A673 (cell line): ENCODE results near the gene CLDN3. TPM values are rescaled to one million over a fixed set of nuclear protein-coding genes. Genes with fewer than 3 reads are reported as not detected.

Source experiments
- BruUV-seq: library from RNA; stranded (reverse); fragments of 400-500 nt; replicated peaks from 2 replicates; lab custom pipeline; 2021; lab: Mats Ljungman, UMichigan
- CTCF ChIA-PET: fragments of 300-600 bp; sonication (Branson Sonifier 250); formaldehyde crosslinking; loops from one replicate; lab custom pipeline; 2022; ENCODE audit warnings: antibody characterized with exemption; lab: Charles Lee
- POLR2A ChIA-PET: fragments of 300-600 bp; sonication (Branson Sonifier 250); formaldehyde crosslinking; loops from one replicate; lab custom pipeline; 2022; ENCODE audit warnings: antibody characterized with exemption; ENCODE audit not compliant: low non-redundant PET; lab: Charles Lee
- DNase-seq: peaks from one replicate; pipeline ENCODE4 v3.0.0-alpha.2; 2015; ENCODE audit warnings: low spot score
- H3K27ac ChIP-seq: fragments of 200-600 bp; sonication (generic); 2 replicates; pipeline ENCODE4 v1.5.1; 2016; ENCODE audit warnings: mixed run types, low read depth, mild to moderate bottlenecking, mixed read lengths, antibody characterized with exemption, low read length; ENCODE audit not compliant: poor library complexity, severe bottlenecking
- H3K27me3 ChIP-seq: fragments of 200-600 bp; sonication (generic); replicated peaks from 2 replicates; pipeline ENCODE4 v1.6.1; 2017; ENCODE audit warnings: mixed run types, low read depth, mild to moderate bottlenecking, mixed read lengths, antibody characterized with exemption, low read length; ENCODE audit not compliant: insufficient read depth, poor library complexity
- H3K36me3 ChIP-seq: fragments of 200-600 bp; sonication (generic); 2 replicates; pipeline ENCODE4 v1.6.1; 2016; ENCODE audit warnings: mixed run types, mild to moderate bottlenecking, mixed read lengths, antibody characterized with exemption, low read length; ENCODE audit not compliant: insufficient read depth, poor library complexity, severe bottlenecking
- H3K4me1 ChIP-seq: fragments of 200-600 bp; sonication (generic); 2 replicates; pipeline ENCODE4 v1.6.1; 2017; ENCODE audit warnings: mixed run types, mild to moderate bottlenecking, mixed read lengths, antibody characterized with exemption, low read length; ENCODE audit not compliant: insufficient read depth, poor library complexity, severe bottlenecking
- H3K4me3 ChIP-seq: fragments of 200-600 bp; sonication (generic); 2 replicates; pipeline ENCODE4 v1.5.1; 2016; ENCODE audit warnings: low read depth, mixed run types, mild to moderate bottlenecking, mixed read lengths, low read length; ENCODE audit not compliant: poor library complexity, severe bottlenecking
- H3K9me3 ChIP-seq: fragments of 200-600 bp; sonication (generic); 2 replicates; pipeline ENCODE4 v1.6.1; 2016; ENCODE audit warnings: mixed run types, low read depth, mild to moderate bottlenecking, mixed read lengths, antibody characterized with exemption, low read length; ENCODE audit not compliant: poor library complexity, severe bottlenecking
- EZH2 ChIP-seq: fragments of 200-600 bp; sonication (generic); IDR thresholded peaks from 2 replicates; pipeline ENCODE4 v1.6.1; 2017; ENCODE audit warnings: borderline replicate concordance, low read depth, mild to moderate bottlenecking, mixed read lengths, antibody characterized with exemption, low read length; ENCODE audit not compliant: poor library complexity, severe bottlenecking
- intact Hi-C: fragments of 100-400 bp; cut with micrococcal nuclease; formaldehyde crosslinking; loops from one replicate; pipeline ENCODE4 v1.10.0; 2022; ENCODE audit not compliant: unreplicated experiment
- total RNA-seq: library from RNA; stranded (reverse); gene quantifications from 2 replicates; pipeline ENCODE4 v1.2.3, GENCODE V29; 2021
- TF ChIP-seq, protein P1 (sequence below): fragments of 300-800, 200-600 bp; sonication (generic); conservative IDR thresholded peaks from 2 replicates; pipeline ENCODE4 v1.5.1; 2017; ENCODE audit warnings: low read depth, mild to moderate bottlenecking, antibody characterized with exemption, low read length, moderate library complexity, mixed read lengths

CLDN3 gene
- total RNA-seq, 1 experiment from 2014 or later, result not detected

DNA sequence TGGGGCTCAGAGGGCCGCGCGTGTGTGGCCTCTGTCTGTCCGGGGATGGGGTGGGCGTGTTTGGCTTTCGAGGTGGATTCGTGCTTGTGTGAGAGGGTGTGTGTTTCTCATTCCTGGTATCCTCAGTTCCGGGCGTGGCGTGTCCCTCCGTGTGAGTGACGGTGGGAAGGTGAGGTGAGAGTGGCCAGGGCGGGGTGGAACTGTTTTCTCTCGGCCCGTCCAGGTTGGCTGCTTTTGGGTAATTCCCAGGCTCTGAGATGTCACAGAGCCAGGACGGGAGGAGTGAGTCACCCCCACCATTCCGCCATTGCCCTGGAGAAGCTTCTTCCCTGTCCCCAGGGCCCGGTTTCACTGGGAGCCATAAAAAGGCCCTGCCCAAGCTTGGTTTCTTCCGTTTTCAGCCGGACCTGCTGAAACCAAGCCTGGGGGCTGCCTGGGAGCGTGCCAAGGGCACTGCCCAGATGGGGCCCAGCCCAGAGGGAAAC, 39.4 kb upstream of the CLDN3 start:
- TF ChIP-seq, protein P1, sequence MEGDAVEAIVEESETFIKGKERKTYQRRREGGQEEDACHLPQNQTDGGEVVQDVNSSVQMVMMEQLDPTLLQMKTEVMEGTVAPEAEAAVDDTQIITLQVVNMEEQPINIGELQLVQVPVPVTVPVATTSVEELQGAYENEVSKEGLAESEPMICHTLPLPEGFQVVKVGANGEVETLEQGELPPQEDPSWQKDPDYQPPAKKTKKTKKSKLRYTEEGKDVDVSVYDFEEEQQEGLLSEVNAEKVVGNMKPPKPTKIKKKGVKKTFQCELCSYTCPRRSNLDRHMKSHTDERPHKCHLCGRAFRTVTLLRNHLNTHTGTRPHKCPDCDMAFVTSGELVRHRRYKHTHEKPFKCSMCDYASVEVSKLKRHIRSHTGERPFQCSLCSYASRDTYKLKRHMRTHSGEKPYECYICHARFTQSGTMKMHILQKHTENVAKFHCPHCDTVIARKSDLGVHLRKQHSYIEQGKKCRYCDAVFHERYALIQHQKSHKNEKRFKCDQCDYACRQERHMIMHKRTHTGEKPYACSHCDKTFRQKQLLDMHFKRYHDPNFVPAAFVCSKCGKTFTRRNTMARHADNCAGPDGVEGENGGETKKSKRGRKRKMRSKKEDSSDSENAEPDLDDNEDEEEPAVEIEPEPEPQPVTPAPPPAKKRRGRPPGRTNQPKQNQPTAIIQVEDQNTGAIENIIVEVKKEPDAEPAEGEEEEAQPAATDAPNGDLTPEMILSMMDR, result no peak
- no peak for TF ChIP-seq EZH2
- ChIA-PET CTCF (interaction anchor here (0.6 kb wide), 1 partner anchor 596 kb away, joined by 5 read pairs; no protein-coding TSS in a partner anchor), POLR2A (no interaction called here)
- BruUV-seq, result no TSS peak
- H3K9me3 ChIP-seq, result no peaks in the 10 kb centered on the region
- no peak for DNase-seq
- H3K4me3 ChIP-seq, result no peak overlapping the region
- intact Hi-C loops, result no loop called here
- H3K27me3 ChIP-seq, result no peaks in the 10 kb centered on the region
- H3K4me1 ChIP-seq, result no peaks in the 10 kb centered on the region
- no peak overlapping the region for H3K27ac ChIP-seq
- H3K36me3 ChIP-seq, result no peaks in the 10 kb centered on the region

DNA sequence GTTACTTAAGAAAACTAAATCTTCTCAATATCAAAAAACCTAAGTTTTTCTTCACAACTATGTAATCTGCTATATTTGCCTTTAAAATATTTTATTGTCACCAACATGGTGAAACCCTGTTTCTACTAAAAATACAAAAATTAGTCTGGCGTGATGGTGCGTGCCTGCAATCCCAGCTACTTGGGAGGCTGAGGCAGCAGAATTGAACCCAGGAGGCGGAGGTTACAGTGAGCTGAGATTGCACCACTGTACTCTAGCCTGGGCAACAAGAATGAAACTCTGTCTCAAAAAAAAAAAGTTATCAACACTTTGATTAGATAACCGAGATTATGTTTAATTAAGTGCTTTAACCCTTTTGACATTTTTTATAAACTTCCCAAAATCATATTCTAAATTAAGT, 32.4 kb upstream of the CLDN3 start:
- POLR2A ChIA-PET, result no interaction called here
- Histone ChIP-seq H3K4me1 (no peaks in the 10 kb centered on the region), H3K27ac (no peak overlapping the region), H3K27me3 (no peaks in the 10 kb centered on the region), H3K36me3 (no peaks in the 10 kb centered on the region), H3K4me3 (no peak overlapping the region), H3K9me3 (no peaks in the 10 kb centered on the region)
- CTCF ChIA-PET, result no interaction called here
- intact Hi-C loops, result no loop called here
- DNase-seq, result no peak
- TF ChIP-seq, protein P1, result no peak
- TF ChIP-seq EZH2, result no peak
- BruUV-seq, result no TSS peak

DNA sequence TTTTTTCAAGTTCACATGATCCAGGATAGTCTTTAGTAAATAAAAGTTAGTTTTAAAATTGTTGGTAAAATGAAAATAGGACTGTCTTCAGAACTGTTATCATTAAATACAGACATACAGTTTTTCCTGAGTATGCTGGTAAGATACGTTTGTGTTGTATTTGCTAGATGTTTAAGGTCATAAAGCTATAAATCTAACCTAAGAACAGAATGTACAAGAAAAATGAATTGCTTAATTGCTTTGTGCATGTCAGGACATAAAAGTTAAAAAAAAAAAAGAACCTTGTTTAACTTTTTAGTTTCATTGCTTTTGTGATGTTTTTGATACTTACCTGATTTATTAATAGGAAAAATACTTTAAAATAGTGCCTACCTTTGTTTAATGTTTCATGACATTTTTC, 31.5 kb upstream of the CLDN3 start:
- intact Hi-C loops, result no loop called here
- TF ChIP-seq, protein P1, result no peak
- TF ChIP-seq EZH2, result no peak

More for the DNA sequence above, 31.5 kb upstream of the CLDN3 start:
- no peaks in the 10 kb centered on the region for H3K27me3 ChIP-seq
- ChIA-PET POLR2A (no interaction called here), CTCF (no interaction called here)
- BruUV-seq, result no TSS peak
- H3K4me3 ChIP-seq, result no peak overlapping the region
- H3K36me3 ChIP-seq, result no peaks in the 10 kb centered on the region
- DNase-seq, result no peak
- H3K9me3 ChIP-seq, result no peaks in the 10 kb centered on the region
- H3K4me1 ChIP-seq, result no peaks in the 10 kb centered on the region
- H3K27ac ChIP-seq, result no peak overlapping the region
